HL-60 (cell line): ENCODE measurements around the gene PDYN.

Experiments used
- DNase-seq, 2 experiments: peaks; one replicate each; pipeline ENCODE4 v3.0.0-alpha.2; 2010 to 2020; ENCODE audit warnings: low read depth in 1 of 2, low spot score in 1 of 2
- H3K27ac ChIP-seq: fragments of 250-450 bp; sonication (Bioruptor Pico); replicated peaks from 2 replicates; pipeline ENCODE4 v1.5.1; 2020; ENCODE audit warnings: mild to moderate bottlenecking, moderate library complexity
- H3K27me3 ChIP-seq: fragments of 250-450 bp; sonication (Bioruptor Pico); 2 replicates; pipeline ENCODE4 v1.5.1; 2021; ENCODE audit warnings: mild to moderate bottlenecking, moderate library complexity; ENCODE audit not compliant: insufficient read depth, poor library complexity, severe bottlenecking
- H3K4me3 ChIP-seq: replicated peaks from 2 replicates; pipeline ENCODE4 v1.5.1; 2011; ENCODE audit warnings: mild to moderate bottlenecking, control low read depth, low read length; ENCODE audit not compliant: insufficient read depth
- CTCF ChIP-seq: IDR thresholded peaks from one replicate; pipeline ENCODE4 v1.5.1; 2011; ENCODE audit warnings: low read length, control low read depth, inconsistent platforms; ENCODE audit not compliant: insufficient read depth
- GABPA ChIP-seq: IDR thresholded peaks from 2 replicates; pipeline ENCODE4 v1.6.1; 2012; ENCODE audit warnings: low read depth
- POLR2AphosphoS5 ChIP-seq: IDR thresholded peaks from 2 replicates; pipeline ENCODE4 v1.6.1; 2012; ENCODE audit warnings: low read depth
- REST ChIP-seq: IDR thresholded peaks from 2 replicates; pipeline ENCODE4 v1.6.1; 2012; ENCODE audit warnings: low read depth; ENCODE audit not compliant: insufficient replicate concordance
- SPI1 ChIP-seq: IDR thresholded peaks from 2 replicates; pipeline ENCODE4 v1.6.1; 2012; ENCODE audit warnings: low read depth, mild to moderate bottlenecking, borderline replicate concordance

The PDYN gene

GRCh38 chr20:2006452-2007361 lies 12.8 kb upstream of the PDYN start:
- Histone ChIP-seq H3K27me3 (peaks cover 2% of the 10 kb centered on the region), H3K4me3 (no peak overlapping the region), H3K27ac (no peak overlapping the region)
- DNase-seq = peak; percentile 26 to 51
- TF ChIP-seq CTCF (peak; percentile 61), POLR2AphosphoS5 (no peak), REST (peak; percentile 70), SPI1 (no peak), GABPA (no peak)

- no peak overlapping the region for H3K4me3 ChIP-seq
- H3K27me3 ChIP-seq = peaks cover 2% of the 10 kb centered on the region
- H3K27ac ChIP-seq = no peak overlapping the region
- peak; percentile 35 to 81 for DNase-seq
- TF ChIP-seq REST (peak; percentile 100), POLR2AphosphoS5 (no peak), SPI1 (peak; percentile 61; the same call in 1 of the 2 replicates), GABPA (no peak), CTCF (no peak)
Measured at GRCh38 chr20:2005831-2006426, 12.1 kb upstream of the PDYN start.

- DNase-seq = no peak
- H3K4me3 ChIP-seq = no peak overlapping the region
- H3K27ac ChIP-seq = no peak overlapping the region
- peaks cover 2% of the 10 kb centered on the region for H3K27me3 ChIP-seq
- TF ChIP-seq CTCF = no peak
- TF ChIP-seq REST = no peak
- no peak for TF ChIP-seq GABPA
- TF ChIP-seq SPI1 = no peak
- TF ChIP-seq POLR2AphosphoS5 = no peak
Measured at GRCh38 chr20:2005359-2005758, 11.5 kb upstream of the PDYN start.
